Activated naive CD4-positive, alpha-beta T cell treated with anti-CD3 and anti-CD28 coated beads for 36 hours (primary cell): ENCODE measurements around the gene QRFP. TPM values are rescaled to one million over a fixed set of nuclear protein-coding genes. Genes with fewer than 3 reads are reported as not detected.
A peak's percentile ranks its signal among the peaks of the same experiment; 100 is the strongest.

Experiments used
- CTCF ChIA-PET: fragments of 350-600 bp; sonication (Branson Sonifier 250); formaldehyde crosslinking; loops from one replicate; lab custom pipeline; 2021; ENCODE audit warnings: antibody characterized with exemption; lab: Charles Lee
- DNase-seq: peaks from one replicate; pipeline ENCODE4 v3.0.0-alpha.2; 2020
- H3K27ac Mint-ChIP-seq: one replicate; pipeline ENCODE4 v1.8.0; 2021; ENCODE audit warnings: mild to moderate bottlenecking, mixed read lengths
- H3K27me3 Mint-ChIP-seq: one replicate; pipeline ENCODE4 v1.8.0; 2021; ENCODE audit warnings: low read depth, mixed read lengths
- H3K36me3 Mint-ChIP-seq: one replicate; pipeline ENCODE4 v1.8.0; 2021; ENCODE audit warnings: low read depth, mixed read lengths
- H3K4me1 Mint-ChIP-seq: one replicate; pipeline ENCODE4 v1.8.0; 2021; ENCODE audit warnings: low read depth, mixed read lengths
- H3K4me3 Mint-ChIP-seq: one replicate; pipeline ENCODE4 v1.8.0; 2021; ENCODE audit warnings: mild to moderate bottlenecking, moderate library complexity, mixed read lengths
- H3K9me3 Mint-ChIP-seq: one replicate; pipeline ENCODE4 v1.8.0; 2021; ENCODE audit warnings: mixed read lengths
- intact Hi-C: fragments of 100-400 bp; cut with micrococcal nuclease; formaldehyde crosslinking; loops from one replicate; pipeline ENCODE4 v1.15.1; 2023
- total RNA-seq, 2 experiments: library from RNA; stranded (reverse); gene quantifications; one replicate each; pipeline ENCODE4 v1.2.3, GENCODE V29; 2021

QRFP gene
- total RNA-seq, 2 experiments from 2014 or later: not detected

DNA sequence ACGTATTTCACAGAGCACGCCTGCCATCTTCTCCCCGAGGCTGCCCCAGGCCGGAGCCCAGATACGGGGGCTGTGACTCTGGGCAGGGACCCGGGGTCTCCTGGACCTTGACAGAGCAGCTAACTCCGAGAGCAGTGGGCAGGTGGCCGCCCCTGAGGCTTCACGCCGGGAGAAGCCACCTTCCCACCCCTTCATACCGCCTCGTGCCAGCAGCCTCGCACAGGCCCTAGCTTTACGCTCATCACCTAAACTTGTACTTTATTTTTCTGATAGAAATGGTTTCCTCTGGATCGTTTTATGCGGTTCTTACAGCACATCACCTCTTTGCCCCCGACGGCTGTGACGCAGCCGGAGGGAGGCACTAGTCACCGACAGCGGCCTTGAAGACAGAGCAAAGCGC lies 9.6 kb downstream of the QRFP start:
- peaks cover 16% of the 10 kb centered on the region for H3K36me3 Mint-ChIP-seq
- H3K4me3 Mint-ChIP-seq: no peak overlapping the region
- H3K4me1 Mint-ChIP-seq: no peaks in the 10 kb centered on the region
- DNase-seq: no peak
- intact Hi-C loops: no loop called here
- H3K27ac Mint-ChIP-seq: no peak overlapping the region
- CTCF ChIA-PET: no interaction called here
- no peaks in the 10 kb centered on the region for H3K27me3 Mint-ChIP-seq
- no peaks in the 10 kb centered on the region for H3K9me3 Mint-ChIP-seq

- CTCF ChIA-PET: no interaction called here
- Mint-ChIP-seq H3K36me3 (peaks cover 23% of the 10 kb centered on the region), H3K9me3 (no peaks in the 10 kb centered on the region), H3K27me3 (no peaks in the 10 kb centered on the region), H3K27ac (peak overlapping the region; percentile 56), H3K4me3 (no peak overlapping the region), H3K4me1 (no peaks in the 10 kb centered on the region)
- no peak for DNase-seq
- intact Hi-C loops: no loop called here
Observed at GRCh38 chr9:130885484-130886375, 10.9 kb downstream of the QRFP start.

GRCh38 chr9:130884542-130885483 lies 11.8 kb downstream of the QRFP start:
- no peak for DNase-seq
- intact Hi-C loops: no loop called here
- no peak overlapping the region for H3K4me3 Mint-ChIP-seq
- H3K36me3 Mint-ChIP-seq: peaks cover 24% of the 10 kb centered on the region
- no peak overlapping the region for H3K27ac Mint-ChIP-seq
- H3K4me1 Mint-ChIP-seq: no peaks in the 10 kb centered on the region
- H3K27me3 Mint-ChIP-seq: no peaks in the 10 kb centered on the region
- CTCF ChIA-PET: interaction anchor here (0.6 to 1.2 kb wide), 2 partner anchors 162 to 930 kb away, joined by 3 read pairs; no protein-coding TSS in a partner anchor
- H3K9me3 Mint-ChIP-seq: no peaks in the 10 kb centered on the region

DNA sequence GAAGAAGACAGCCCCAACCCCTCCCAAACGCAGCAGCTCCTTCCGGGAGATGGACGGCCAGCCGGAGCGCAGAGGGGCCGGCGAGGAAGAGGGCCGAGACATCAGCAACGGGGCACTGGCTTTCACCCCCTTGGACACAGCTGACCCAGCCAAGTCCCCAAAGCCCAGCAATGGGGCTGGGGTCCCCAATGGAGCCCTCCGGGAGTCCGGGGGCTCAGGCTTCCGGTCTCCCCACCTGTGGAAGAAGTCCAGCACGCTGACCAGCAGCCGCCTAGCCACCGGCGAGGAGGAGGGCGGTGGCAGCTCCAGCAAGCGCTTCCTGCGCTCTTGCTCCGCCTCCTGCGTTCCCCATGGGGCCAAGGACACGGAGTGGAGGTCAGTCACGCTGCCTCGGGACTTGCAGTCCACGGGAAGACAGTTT lies 12.5 kb downstream of the QRFP start:
- peaks cover 28% of the 10 kb centered on the region for H3K36me3 Mint-ChIP-seq
- no peak overlapping the region for H3K27ac Mint-ChIP-seq
- H3K9me3 Mint-ChIP-seq: no peaks in the 10 kb centered on the region
- H3K4me3 Mint-ChIP-seq: no peak overlapping the region
- H3K4me1 Mint-ChIP-seq: no peaks in the 10 kb centered on the region
- DNase-seq: no peak
- intact Hi-C loops: no loop called here
- CTCF ChIA-PET: interaction anchor here (1.2 kb wide), 1 partner anchor 162 kb away, joined by 3 read pairs; no protein-coding TSS in a partner anchor
- no peaks in the 10 kb centered on the region for H3K27me3 Mint-ChIP-seq

DNA sequence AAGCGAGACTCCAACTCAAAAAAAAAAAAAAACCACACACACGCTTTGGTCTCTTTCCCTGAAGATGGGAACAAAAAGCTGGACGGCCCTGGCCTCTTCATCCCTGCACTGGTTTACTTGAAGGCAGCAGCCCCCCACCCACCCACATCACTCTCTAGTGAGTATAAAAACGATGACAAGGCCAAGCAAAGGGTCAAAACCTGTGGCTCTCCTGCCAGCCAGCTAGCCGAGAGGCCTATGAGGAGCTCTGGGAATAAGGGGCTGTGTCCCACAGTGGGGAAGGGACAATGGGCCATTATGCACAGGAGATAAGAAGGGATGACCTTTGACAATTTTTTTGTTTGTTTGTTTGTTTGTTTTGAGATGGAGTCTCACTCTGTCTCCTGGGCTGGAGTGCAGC lies 13.1 kb downstream of the QRFP start:
- H3K4me1 Mint-ChIP-seq: no peaks in the 10 kb centered on the region
- no peak overlapping the region for H3K4me3 Mint-ChIP-seq
- H3K9me3 Mint-ChIP-seq: no peaks in the 10 kb centered on the region
- intact Hi-C loops: no loop called here
- no peaks in the 10 kb centered on the region for H3K27me3 Mint-ChIP-seq
- DNase-seq: no peak
- H3K27ac Mint-ChIP-seq: no peak overlapping the region
- H3K36me3 Mint-ChIP-seq: peaks cover 30% of the 10 kb centered on the region
- CTCF ChIA-PET: interaction anchor here (0.6 to 0.7 kb wide), 2 partner anchors 113 to 169 kb away, joined by 4 to 8 read pairs; no protein-coding TSS in a partner anchor

GRCh38 chr9:130882696-130883225 lies 13.9 kb downstream of the QRFP start:
- intact Hi-C loops: no loop called here
- Mint-ChIP-seq H3K36me3 (peaks cover 33% of the 10 kb centered on the region), H3K27me3 (no peaks in the 10 kb centered on the region), H3K27ac (no peak overlapping the region), H3K9me3 (no peaks in the 10 kb centered on the region), H3K4me1 (no peaks in the 10 kb centered on the region), H3K4me3 (no peak overlapping the region)
- DNase-seq: no peak
- CTCF ChIA-PET: interaction anchor here (0.6 to 0.7 kb wide), 2 partner anchors 114 to 170 kb away, joined by 4 to 8 read pairs; no protein-coding TSS in a partner anchor

DNA sequence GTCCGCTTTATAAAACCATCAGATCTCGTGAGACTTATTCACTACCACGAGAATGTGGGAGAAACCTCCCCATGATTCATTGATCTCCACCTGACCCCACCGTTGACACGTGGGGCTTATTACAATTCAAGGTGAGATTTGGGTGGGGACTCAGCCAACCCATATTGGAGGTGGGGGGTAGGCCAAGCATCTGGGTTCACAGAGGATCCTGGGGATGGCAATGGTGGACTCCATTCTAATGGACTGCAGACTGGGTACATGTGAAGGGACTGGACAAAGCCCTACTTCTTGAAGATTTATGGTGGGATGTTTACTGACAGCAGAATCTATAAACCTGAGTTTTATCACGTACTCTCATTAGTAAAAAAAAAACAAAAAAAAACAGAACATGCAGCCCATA lies 15.1 kb downstream of the QRFP start:
- Mint-ChIP-seq H3K4me1 (no peaks in the 10 kb centered on the region), H3K36me3 (peaks cover 31% of the 10 kb centered on the region), H3K9me3 (no peaks in the 10 kb centered on the region), H3K4me3 (no peak overlapping the region), H3K27me3 (no peaks in the 10 kb centered on the region), H3K27ac (peak overlapping the region; percentile 35)
- intact Hi-C loops: no loop called here
- no peak for DNase-seq
- CTCF ChIA-PET: interaction anchor here (1.4 kb wide), 1 partner anchor 16 kb away, joined by 8 read pairs; no protein-coding TSS in a partner anchor

- CTCF ChIA-PET: interaction anchor here (1.4 kb wide), 1 partner anchor 15 kb away, joined by 8 read pairs; no protein-coding TSS in a partner anchor
- no peaks in the 10 kb centered on the region for H3K27me3 Mint-ChIP-seq
- H3K27ac Mint-ChIP-seq: no peak overlapping the region
- H3K36me3 Mint-ChIP-seq: peaks cover 27% of the 10 kb centered on the region
- intact Hi-C loops: no loop called here
- H3K4me3 Mint-ChIP-seq: no peak overlapping the region
- H3K9me3 Mint-ChIP-seq: no peaks in the 10 kb centered on the region
- no peaks in the 10 kb centered on the region for H3K4me1 Mint-ChIP-seq
- no peak for DNase-seq
Observed at GRCh38 chr9:130880599-130881220, 15.9 kb downstream of the QRFP start.

GRCh38 chr9:130879863-130880411 lies 16.7 kb downstream of the QRFP start:
- Mint-ChIP-seq H3K27me3 (no peaks in the 10 kb centered on the region), H3K4me3 (no peak overlapping the region), H3K4me1 (no peaks in the 10 kb centered on the region), H3K9me3 (no peaks in the 10 kb centered on the region), H3K27ac (no peak overlapping the region), H3K36me3 (peaks cover 26% of the 10 kb centered on the region)
- CTCF ChIA-PET: interaction anchor here (1.4 kb wide), 1 partner anchor 14 kb away, joined by 8 read pairs; no protein-coding TSS in a partner anchor
- intact Hi-C loops: no loop called here
- no peak for DNase-seq

DNA sequence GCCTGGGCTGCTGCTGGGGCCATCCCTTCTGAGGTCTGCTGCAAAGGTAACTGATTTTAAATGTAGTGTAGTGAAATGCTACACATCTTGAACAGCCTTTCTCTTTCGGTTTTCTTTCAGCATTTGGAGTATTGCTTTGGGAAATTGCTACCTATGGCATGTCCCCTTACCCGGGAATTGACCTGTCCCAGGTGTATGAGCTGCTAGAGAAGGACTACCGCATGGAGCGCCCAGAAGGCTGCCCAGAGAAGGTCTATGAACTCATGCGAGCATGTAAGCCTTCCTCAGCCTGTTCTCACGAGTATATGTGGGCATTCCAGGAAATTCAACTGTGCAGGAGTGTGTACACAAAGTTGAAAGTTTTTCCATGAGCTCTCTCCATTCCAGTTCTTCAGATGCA lies 18.3 kb downstream of the QRFP start:
- Mint-ChIP-seq H3K27me3 (no peaks in the 10 kb centered on the region), H3K27ac (no peak overlapping the region), H3K4me1 (no peaks in the 10 kb centered on the region), H3K36me3 (peaks cover 26% of the 10 kb centered on the region), H3K9me3 (no peaks in the 10 kb centered on the region), H3K4me3 (no peak overlapping the region)
- DNase-seq: no peak
- intact Hi-C loops: no loop called here
- CTCF ChIA-PET: no interaction called here

- intact Hi-C loops: no loop called here
- Mint-ChIP-seq H3K9me3 (no peaks in the 10 kb centered on the region), H3K27ac (no peak overlapping the region), H3K36me3 (peaks cover 27% of the 10 kb centered on the region), H3K27me3 (no peaks in the 10 kb centered on the region), H3K4me1 (no peaks in the 10 kb centered on the region), H3K4me3 (no peak overlapping the region)
- CTCF ChIA-PET: no interaction called here
- no peak for DNase-seq
Observed at GRCh38 chr9:130877300-130877699, 19.3 kb downstream of the QRFP start.
